ENCODE data around the gene IGSF21. TPM values are rescaled to one million over a fixed set of nuclear protein-coding genes. Genes with fewer than 3 reads are reported as not detected.

Gene IGSF21
- total and polyA plus RNA-seq, 10 of the 15 experiments (the other 5 are each of a cell fraction or from before 2014, with no cell fraction given): 0.03 to 0.49 TPM; not detected in 8

GRCh38 chr1:18384471-18384870 is 276.9 kb downstream of the IGSF21 start:
- DNase-seq (ENCODE audit: low read depth, low spot score) (no peak), ATAC-seq (no peak), FAIRE-seq (no peak)
- H4K20me1 ChIP-seq (ENCODE audit: control insufficient read depth, insufficient read depth): no peaks in the 10 kb centered on the region
- in situ Hi-C loops (cut with MboI) (no loop called here), intact Hi-C loops (cut with micrococcal nuclease; ENCODE audit: unreplicated experiment) (no loop called here)
- no peak overlapping the region for H3K4me2 ChIP-seq (ENCODE audit: control insufficient read depth, insufficient read depth)
- 0% methylated on average over 2 of the region's 2 CpGs for WGBS (ENCODE audit: insufficient coverage, insufficient replicate concordance, low lambda C conversion rate, missing lambda C conversion rate)
- no peaks in the 10 kb centered on the region for H3K36me3 ChIP-seq (ENCODE audit: control insufficient read depth in 2 of 2, insufficient read depth in 2 of 2, low read length in 1 of 2)
- POLR2A ChIA-PET: no interaction called here
- TF ChIP-seq BRCA1 (IDR thresholded peaks at IDR 0.05; ENCODE audit: low read depth, low read length): no peak
- no peak for TF ChIP-seq POLR2A (IDR thresholded peaks at IDR 0.05; ENCODE audit: low read depth, low read length)
- no peak for TF ChIP-seq RCOR1 (conservative IDR thresholded peaks at IDR 0.05; ENCODE audit: low read depth, low read length)
- no peak for TF ChIP-seq SPI1 (IDR thresholded peaks at IDR 0.05; ENCODE audit: borderline replicate concordance, insufficient read depth, low read depth, low read length)
- no peaks in the 10 kb centered on the region for H3K79me2 ChIP-seq (ENCODE audit: control insufficient read depth, insufficient read depth, low read length)
- H3K9me3 ChIP-seq (replicated peaks; ENCODE audit: control insufficient read depth, insufficient read depth, low read length): no peaks in the 10 kb centered on the region
- CTCF ChIA-PET: interaction anchor here (0.7 kb wide), 1 partner anchor 96 kb away, joined by 3 read pairs; no protein-coding TSS in a partner anchor
- H3K9ac ChIP-seq (ENCODE audit: control insufficient read depth, insufficient read depth, low read length): no peak overlapping the region
- H3K4me3 ChIP-seq: no peak overlapping the region
- no peaks in the 10 kb centered on the region for H3K4me1 ChIP-seq (ENCODE audit: control insufficient read depth, insufficient read depth, low read length)
- no TSS peak for BruUV-seq (replicated peaks)
- H3K27ac ChIP-seq (ENCODE audit: control insufficient read depth, insufficient read depth): no peak overlapping the region
- no peak overlapping the region for H2AFZ ChIP-seq (ENCODE audit: control insufficient read depth, low read depth, low read length)
- H3K27me3 ChIP-seq (replicated peaks in 1 of 2; ENCODE audit: control insufficient read depth in 2 of 2, insufficient read depth in 2 of 2, low read length in 1 of 2): peaks cover 3 to 4% of the 10 kb centered on the region in 2 experiments; a peak in 3 of 4 replicates
- RAD21 ChIA-PET (ENCODE audit: unreplicated experiment): no interaction called here
- SMC1A ChIA-PET (ENCODE audit: uncharacterized antibody, unreplicated experiment): no interaction called here

GRCh38 chr1:18385239-18385790 is 277.7 kb downstream of the IGSF21 start:
- Histone ChIP-seq H3K79me2 (ENCODE audit: control insufficient read depth, insufficient read depth, low read length) (no peaks in the 10 kb centered on the region), H3K9ac (ENCODE audit: control insufficient read depth, insufficient read depth, low read length) (no peak overlapping the region), H3K4me3 (no peak overlapping the region), H3K4me2 (ENCODE audit: control insufficient read depth, insufficient read depth) (no peak overlapping the region), H3K9me3 (replicated peaks; ENCODE audit: control insufficient read depth, insufficient read depth, low read length) (no peaks in the 10 kb centered on the region), H2AFZ (ENCODE audit: control insufficient read depth, low read depth, low read length) (no peak overlapping the region), H3K4me1 (ENCODE audit: control insufficient read depth, insufficient read depth, low read length) (no peaks in the 10 kb centered on the region), H4K20me1 (ENCODE audit: control insufficient read depth, insufficient read depth) (no peaks in the 10 kb centered on the region), H3K36me3 (ENCODE audit: control insufficient read depth in 2 of 2, insufficient read depth in 2 of 2, low read length in 1 of 2) (no peaks in the 10 kb centered on the region), H3K27ac (ENCODE audit: control insufficient read depth, insufficient read depth) (no peak overlapping the region), H3K27me3 (replicated peaks in 1 of 2; ENCODE audit: control insufficient read depth in 2 of 2, insufficient read depth in 2 of 2, low read length in 1 of 2) (peaks cover 3 to 4% of the 10 kb centered on the region in 2 experiments; a peak in 3 of 4 replicates)
- ATAC-seq (no peak), FAIRE-seq (no peak), DNase-seq (ENCODE audit: low read depth, low spot score) (no peak)
- no TSS peak for BruUV-seq (replicated peaks)
- POLR2A ChIA-PET: no interaction called here
- in situ Hi-C loops (cut with MboI) (no loop called here), intact Hi-C loops (cut with micrococcal nuclease; ENCODE audit: unreplicated experiment) (no loop called here)
- SMC1A ChIA-PET (ENCODE audit: uncharacterized antibody, unreplicated experiment): no interaction called here
- RAD21 ChIA-PET (ENCODE audit: unreplicated experiment): no interaction called here
- 3% methylated on average over 6 of the region's 9 CpGs for WGBS (ENCODE audit: insufficient coverage, insufficient replicate concordance, low lambda C conversion rate, missing lambda C conversion rate)
- CTCF ChIA-PET: interaction anchor here (0.6 kb wide), 1 partner anchor 13 kb away, joined by 3 read pairs; no protein-coding TSS in a partner anchor
- TF ChIP-seq HCFC1 (IDR thresholded peaks at IDR 0.05; ENCODE audit: low read length) (no peak), RCOR1 (conservative IDR thresholded peaks at IDR 0.05; ENCODE audit: low read depth, low read length) (no peak), ZNF687 (IDR thresholded peaks at IDR 0.05) (no peak), CEBPB (IDR thresholded peaks at IDR 0.05; ENCODE audit: borderline replicate concordance in 1 of 2, low read depth in 2 of 2, low read length in 2 of 2) (no peak), SREBF2 (IDR thresholded peaks at IDR 0.05; ENCODE audit: low read length) (no peak)

Data from GM12878 (cell line).